T-helper 1 cell treated with Interleukin-12 subunit alpha and Interleukin-12 subunit beta and Interleukin-4 antibody, amounts not matched to agents 30 ng/mL and 1 ng/mL, for 36 hours (primary cell): ENCODE measurements around the gene EFCAB14. TPM values are rescaled to one million over a fixed set of nuclear protein-coding genes. Genes with fewer than 3 reads are reported as not detected.

ENCODE experiments used
- total RNA-seq: library from RNA; stranded (reverse); gene quantifications from 2 replicates; pipeline ENCODE4 v1.2.3, GENCODE V29; 2022

EFCAB14 gene
- total RNA-seq, 1 donor from 2014 or later = 97.4 TPM

Other genes starting within 250 kb of the EFCAB14 start
- gene DMBX1, start 229.3 kb downstream of the EFCAB14 start, total RNA-seq = 0.07 TPM in 1 of 2 replicates, not detected in the other
- gene KNCN, start 167.5 kb downstream of the EFCAB14 start, total RNA-seq = not detected in 2 replicates
- 115 TPM in 2 replicates for gene MKNK1, start 114.8 kb downstream of the EFCAB14 start, total RNA-seq
- gene MOB3C, start 102.3 kb downstream of the EFCAB14 start, total RNA-seq = 29.4 and 29.8 TPM in 2 replicates
- gene ATPAF1, start 50.8 kb downstream of the EFCAB14 start, total RNA-seq = 50.0 and 59.3 TPM in 2 replicates
- 0.34 TPM in 1 of 2 replicates, not detected in the other for gene TEX38, start 47.3 kb downstream of the EFCAB14 start, total RNA-seq
- gene CYP4B1, start 79.9 kb upstream of the EFCAB14 start, total RNA-seq = 0.10 TPM in 1 of 2 replicates, not detected in the other
- not detected in 2 replicates for gene CYP4A11, start 222.4 kb upstream of the EFCAB14 start, total RNA-seq